T-cell (primary cell): Measurements from ENCODE around the gene TEX47. TPM values are rescaled to one million over a fixed set of nuclear protein-coding genes. Genes with fewer than 3 reads are reported as not detected.

Experiments used
- ATAC-seq, 4 experiments: fragments of 200-7000 bp in 3 of 4; fragments of 150-1000 bp in 1 of 4; cut with Tn5 transposase; replicated peaks in 1 of 4; 1 replicate in 3 of 4; 2 replicates in 1 of 4; pipeline ENCODE4 v1.10.0; 2021; ENCODE audit warnings: moderate library complexity in 3 of 4, mild to moderate bottlenecking in 2 of 4, moderate number of reproducible peaks in 1 of 4
- CTCF ChIA-PET, 2 donors: fragments of 300-600 bp; sonication (Branson Sonifier 250); formaldehyde crosslinking; loops; one replicate each; lab custom pipeline; 2022; ENCODE audit warnings: antibody characterized with exemption in 2 of 2; lab: Charles Lee
- POLR2A ChIA-PET, 2 donors: fragments of 300-600 bp; sonication (Branson Sonifier 250); formaldehyde crosslinking; loops; one replicate each; lab custom pipeline; 2022; ENCODE audit warnings: antibody characterized with exemption in 2 of 2; lab: Charles Lee
- DNase-seq, 35 experiments: peaks; one replicate each; pipeline versions ENCODE4 v3.0.0 to v3.0.0-alpha.2; 2013 to 2023
- H3K27ac ChIP-seq: one replicate; pipeline ENCODE4 v1.5.1; 2013; ENCODE audit warnings: low read length
- H3K27me3 ChIP-seq, 2 experiments: replicated peaks in 1 of 2; 1 replicate in 1 of 2; 2 replicates in 1 of 2; pipeline versions ENCODE4 v1.6.1 to v1.7.0; 2013; ENCODE audit warnings: low read length in 1 of 2, mixed read lengths in 1 of 2; ENCODE audit not compliant: control insufficient read depth in 2 of 2, insufficient read depth in 2 of 2; ENCODE audit errors: extremely low read depth in 1 of 2
- H3K36me3 ChIP-seq, 2 donors: 1 replicate in 1 of 2; 2 replicates in 1 of 2; pipeline versions ENCODE4 v1.6.1 to v1.7.0; 2013; ENCODE audit warnings: low read length in 1 of 2; ENCODE audit not compliant: control insufficient read depth in 2 of 2, insufficient read depth in 1 of 2; ENCODE audit errors: extremely low read depth in 1 of 2
- H3K4me1 ChIP-seq, 2 experiments: 1 replicate in 1 of 2; 2 replicates in 1 of 2; pipeline versions ENCODE4 v1.6.1 to v1.7.0; 2013; ENCODE audit warnings: low read length in 2 of 2, mixed read lengths in 1 of 2; ENCODE audit not compliant: insufficient read depth in 2 of 2, control insufficient read depth in 1 of 2; ENCODE audit errors: extremely low read depth in 1 of 2
- H3K4me3 ChIP-seq, 2 donors: 1 replicate in 1 of 2; 2 replicates in 1 of 2; pipeline versions ENCODE4 v1.5.1 to v1.7.0; 2013; ENCODE audit warnings: mild to moderate bottlenecking in 2 of 2, low read length in 1 of 2, moderate library complexity in 1 of 2; ENCODE audit not compliant: control insufficient read depth in 1 of 2; ENCODE audit errors: extremely low read depth in 1 of 2
- H3K9me3 ChIP-seq: 2 replicates; pipeline ENCODE4 v1.7.0; 2013
- H3K27ac Mint-ChIP-seq, 2 donors: one replicate each; pipeline ENCODE4 v1.8.0; 2020 to 2021; ENCODE audit warnings: mild to moderate bottlenecking in 2 of 2, mixed read lengths in 2 of 2
- H3K27me3 Mint-ChIP-seq, 2 donors: one replicate each; pipeline ENCODE4 v1.8.0; 2021 to 2022; ENCODE audit warnings: mixed read lengths in 2 of 2
- H3K36me3 Mint-ChIP-seq: one replicate; pipeline ENCODE4 v1.8.0; 2021; ENCODE audit warnings: mixed read lengths
- H3K4me1 Mint-ChIP-seq, 3 donors: one replicate each; pipeline ENCODE4 v1.8.0; 2020 to 2022; ENCODE audit warnings: mixed read lengths in 3 of 3, mild to moderate bottlenecking in 1 of 3
- H3K4me3 Mint-ChIP-seq, 3 donors: one replicate each; pipeline ENCODE4 v1.8.0; 2020 to 2022; ENCODE audit warnings: mild to moderate bottlenecking in 3 of 3, mixed read lengths in 3 of 3, moderate library complexity in 3 of 3
- H3K9me3 Mint-ChIP-seq, 3 donors: one replicate each; pipeline ENCODE4 v1.8.0; 2020 to 2022; ENCODE audit warnings: mixed read lengths in 3 of 3
- WGBS: methylation state at CpG from one replicate; pipeline ENCODE4 v1.1.5; 2013; ENCODE audit warnings: missing lambda C conversion rate; ENCODE audit not compliant: insufficient coverage; 5-methylcytosine and 5-hydroxymethylcytosine counted together
- total RNA-seq, 35 experiments: library from RNA in 6 of 35; stranded (reverse) in 6 of 35; fragments of 120-200 nt in 1 of 35; gene quantifications; one replicate each; pipeline versions ENCODE4 v1.2.1 to v1.2.4 and lab custom pipeline; 2013 to 2026

Gene TEX47
- total RNA-seq, 5 donors from 2014 or later (not counting 1 experiment from before 2014, with no cell fraction given), result not detected

GRCh38 chr7:88806280-88807037, 10.9 kb upstream of the TEX47 start:
- no peaks in the 10 kb centered on the region for H3K4me1 ChIP-seq
- H3K4me1 Mint-ChIP-seq, result no peaks in the 10 kb centered on the region
- no peaks in the 10 kb centered on the region for H3K9me3 Mint-ChIP-seq
- no peak overlapping the region for H3K27ac Mint-ChIP-seq
- no peak overlapping the region for H3K4me3 Mint-ChIP-seq
- H3K36me3 Mint-ChIP-seq, result no peaks in the 10 kb centered on the region
- H3K4me3 ChIP-seq, result no peak overlapping the region
- no peaks in the 10 kb centered on the region for H3K36me3 ChIP-seq
- no CpG with 5 or more reads among the region's 2 CpGs for WGBS
- POLR2A ChIA-PET, result interaction anchor here in 1 of 2 donors (0.7 kb wide), 1 partner anchor 814 kb away, joined by 4 read pairs; no protein-coding TSS in a partner anchor
- no peak overlapping the region for H3K27ac ChIP-seq
- CTCF ChIA-PET, result no interaction called here
- DNase-seq, result no peak
- ATAC-seq, result no peak
- H3K27me3 Mint-ChIP-seq, result no peaks in the 10 kb centered on the region
- no peaks in the 10 kb centered on the region for H3K9me3 ChIP-seq
- H3K27me3 ChIP-seq, result no peaks in the 10 kb centered on the region

GRCh38 chr7:88801046-88801445, 5.5 kb upstream of the TEX47 start:
- DNase-seq (no peak), ATAC-seq (no peak)
- Mint-ChIP-seq H3K27me3 (peaks cover 0 to 7% of the 10 kb centered on the region in 2 donors), H3K9me3 (no peaks in the 10 kb centered on the region), H3K36me3 (no peaks in the 10 kb centered on the region), H3K4me1 (no peaks in the 10 kb centered on the region), H3K4me3 (no peak overlapping the region), H3K27ac (no peak overlapping the region)
- 60% methylated on average over 2 of the region's 3 CpGs for whole genome bisulfite sequencing
- no peak overlapping the region for H3K27ac ChIP-seq
- H3K9me3 ChIP-seq, result no peaks in the 10 kb centered on the region
- H3K4me1 ChIP-seq, result no peaks in the 10 kb centered on the region
- ChIA-PET CTCF (no interaction called here), POLR2A (no interaction called here)
- no peaks in the 10 kb centered on the region for H3K36me3 ChIP-seq
- H3K4me3 ChIP-seq, result no peak overlapping the region
- H3K27me3 ChIP-seq, result no peaks in the 10 kb centered on the region

GRCh38 chr7:88792361-88792760, 3.2 kb downstream of the TEX47 start:
- Mint-ChIP-seq H3K36me3 (no peaks in the 10 kb centered on the region), H3K4me1 (no peaks in the 10 kb centered on the region), H3K27me3 (peaks cover 0 to 7% of the 10 kb centered on the region in 2 donors), H3K4me3 (no peak overlapping the region), H3K27ac (no peak overlapping the region), H3K9me3 (no peaks in the 10 kb centered on the region)
- Histone ChIP-seq H3K4me3 (no peak overlapping the region), H3K9me3 (no peaks in the 10 kb centered on the region), H3K27ac (no peak overlapping the region), H3K27me3 (no peaks in the 10 kb centered on the region), H3K4me1 (no peaks in the 10 kb centered on the region), H3K36me3 (no peaks in the 10 kb centered on the region)
- ChIA-PET POLR2A (interaction anchor here in 1 of 2 donors (0.6 kb wide), 1 partner anchor 869 kb away, joined by 3 read pairs; no protein-coding TSS in a partner anchor), CTCF (interaction anchor here in 1 of 2 donors (0.6 to 1.8 kb wide), 3 partner anchors 7 to 830 kb away, joined by 4 to 8 read pairs (median 6); no protein-coding TSS in a partner anchor)
- WGBS, result 43% methylated on average over 1 of the region's 3 CpGs
- ATAC-seq (no peak), DNase-seq (no peak)

GRCh38 chr7:88791891-88792290, 3.6 kb downstream of the TEX47 start:
- H3K36me3 Mint-ChIP-seq, result no peaks in the 10 kb centered on the region
- Histone ChIP-seq H3K27ac (no peak overlapping the region), H3K27me3 (no peaks in the 10 kb centered on the region), H3K4me1 (no peaks in the 10 kb centered on the region), H3K9me3 (no peaks in the 10 kb centered on the region), H3K4me3 (no peak overlapping the region), H3K36me3 (no peaks in the 10 kb centered on the region)
- WGBS, result 60% methylated on average over 1 of the region's 4 CpGs
- peaks cover 0 to 6% of the 10 kb centered on the region in 2 donors for H3K27me3 Mint-ChIP-seq
- no peak overlapping the region for H3K4me3 Mint-ChIP-seq
- ChIA-PET POLR2A (no interaction called here), CTCF (interaction anchor here in 1 of 2 donors (0.6 to 2.2 kb wide), 4 partner anchors 8 to 831 kb away, joined by 3 to 16 read pairs (median 6); no protein-coding TSS in a partner anchor)
- H3K4me1 Mint-ChIP-seq, result no peaks in the 10 kb centered on the region
- no peak overlapping the region for H3K27ac Mint-ChIP-seq
- no peak for DNase-seq
- ATAC-seq, result no peak
- no peaks in the 10 kb centered on the region for H3K9me3 Mint-ChIP-seq

- DNase-seq, result peak in 1 of 35 experiments; percentile 33
- Mint-ChIP-seq H3K4me3 (no peak overlapping the region), H3K4me1 (no peaks in the 10 kb centered on the region), H3K9me3 (no peaks in the 10 kb centered on the region), H3K27ac (no peak overlapping the region), H3K27me3 (no peaks in the 10 kb centered on the region), H3K36me3 (no peaks in the 10 kb centered on the region)
- Histone ChIP-seq H3K9me3 (no peaks in the 10 kb centered on the region), H3K4me3 (no peak overlapping the region), H3K36me3 (no peaks in the 10 kb centered on the region), H3K4me1 (no peaks in the 10 kb centered on the region), H3K27ac (no peak overlapping the region), H3K27me3 (no peaks in the 10 kb centered on the region)
- no peak for ATAC-seq
- CTCF ChIA-PET, result interaction anchor here in 1 of 2 donors (2.2 kb wide), 1 partner anchor 833 kb away, joined by 16 read pairs; no protein-coding TSS in a partner anchor
- POLR2A ChIA-PET, result no interaction called here
- 40% methylated on average over 1 of the region's 2 CpGs for WGBS
These were observed 6.0 kb downstream of the TEX47 start for GRCh38 chr7:88789480-88790064.

- DNase-seq (no peak), ATAC-seq (no peak)
- Mint-ChIP-seq H3K4me3 (no peak overlapping the region), H3K27me3 (no peaks in the 10 kb centered on the region), H3K4me1 (no peaks in the 10 kb centered on the region), H3K9me3 (no peaks in the 10 kb centered on the region), H3K27ac (no peak overlapping the region), H3K36me3 (no peaks in the 10 kb centered on the region)
- H3K27ac ChIP-seq, result no peak overlapping the region
- CTCF ChIA-PET, result no interaction called here
- no peaks in the 10 kb centered on the region for H3K9me3 ChIP-seq
- 67% methylated on average over 2 of the region's 2 CpGs for WGBS
- H3K27me3 ChIP-seq, result no peaks in the 10 kb centered on the region
- no peaks in the 10 kb centered on the region for H3K36me3 ChIP-seq
- no peak overlapping the region for H3K4me3 ChIP-seq
- no peaks in the 10 kb centered on the region for H3K4me1 ChIP-seq
- POLR2A ChIA-PET, result no interaction called here
These were observed 7.8 kb downstream of the TEX47 start for GRCh38 chr7:88787777-88788176.
